Erythroblast (primary cell): Measurements from ENCODE around the gene MAP4K2.

ENCODE experiments used
- DNase-seq, 2 experiments: peaks; one replicate each; lab custom pipeline; 2025; lab: John Stamatoyannopoulos, UW
- GATA1 ChIP-seq: IDR thresholded peaks from 2 replicates; pipeline ENCODE4 v1.6.1; 2011; ENCODE audit warnings: low read depth, mild to moderate bottlenecking, control low read depth, low read length, moderate library complexity
- POLR2A ChIP-seq: IDR thresholded peaks from 2 replicates; pipeline ENCODE4 v1.6.1; 2011; ENCODE audit warnings: mild to moderate bottlenecking, low read length

The MAP4K2 gene

DNA sequence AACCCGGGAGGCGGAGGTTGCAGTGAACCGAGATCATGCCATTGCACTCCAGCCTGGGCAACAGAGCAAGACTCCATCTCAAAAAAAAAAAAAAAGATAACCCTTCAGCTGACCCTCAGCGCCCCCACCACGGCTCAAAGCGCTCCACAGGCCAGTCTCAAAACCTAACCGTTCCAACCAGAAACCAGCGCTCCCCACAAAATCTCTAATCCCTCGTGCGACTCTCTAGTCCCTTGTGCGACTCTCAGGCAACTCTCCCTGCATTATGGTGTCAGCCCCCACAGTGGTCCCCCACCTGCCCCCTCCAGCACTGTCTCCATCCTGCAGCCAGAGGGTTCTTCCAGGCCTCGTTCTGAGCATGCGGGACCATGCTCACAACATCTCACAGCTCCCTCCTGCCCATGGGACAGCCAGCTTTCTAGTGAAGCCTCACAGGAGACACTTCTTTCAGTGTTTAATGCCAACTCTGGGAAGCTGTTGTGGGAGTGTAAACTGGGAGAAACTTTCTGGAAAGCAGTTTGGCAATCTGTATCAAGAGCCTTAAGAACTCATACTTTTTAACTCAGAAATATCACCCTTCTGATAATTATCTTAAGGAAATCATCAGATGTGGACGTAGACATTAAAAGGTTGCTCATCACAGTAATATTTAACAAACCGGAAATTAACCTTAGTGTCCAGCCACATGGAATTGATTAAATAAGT lies 54.9 kb downstream of the MAP4K2 start:
- DNase-seq, result no peak
- TF ChIP-seq GATA1 (no peak), POLR2A (no peak)

DNA sequence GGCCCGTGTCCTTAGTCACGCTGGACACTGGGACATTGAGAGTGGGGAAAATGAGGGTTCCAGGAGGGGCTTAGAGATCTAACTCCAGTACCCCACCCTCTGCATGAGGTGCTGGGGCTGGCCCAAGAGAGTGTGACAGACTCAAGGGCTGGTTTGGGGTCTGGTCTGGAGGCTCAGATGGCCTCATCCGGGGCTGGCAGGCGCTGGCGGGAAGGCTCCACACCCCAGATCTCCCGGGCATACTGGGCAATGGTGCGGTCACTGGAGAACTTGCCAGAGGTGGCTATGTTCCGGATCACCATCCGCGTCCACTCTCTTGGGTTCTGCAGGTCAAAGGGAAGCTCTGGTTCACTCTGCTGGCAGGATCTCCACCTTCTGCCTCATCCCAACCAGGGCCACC lies 56.5 kb downstream of the MAP4K2 start:
- DNase-seq, result no peak
- no peak for TF ChIP-seq POLR2A
- no peak for TF ChIP-seq GATA1

DNA sequence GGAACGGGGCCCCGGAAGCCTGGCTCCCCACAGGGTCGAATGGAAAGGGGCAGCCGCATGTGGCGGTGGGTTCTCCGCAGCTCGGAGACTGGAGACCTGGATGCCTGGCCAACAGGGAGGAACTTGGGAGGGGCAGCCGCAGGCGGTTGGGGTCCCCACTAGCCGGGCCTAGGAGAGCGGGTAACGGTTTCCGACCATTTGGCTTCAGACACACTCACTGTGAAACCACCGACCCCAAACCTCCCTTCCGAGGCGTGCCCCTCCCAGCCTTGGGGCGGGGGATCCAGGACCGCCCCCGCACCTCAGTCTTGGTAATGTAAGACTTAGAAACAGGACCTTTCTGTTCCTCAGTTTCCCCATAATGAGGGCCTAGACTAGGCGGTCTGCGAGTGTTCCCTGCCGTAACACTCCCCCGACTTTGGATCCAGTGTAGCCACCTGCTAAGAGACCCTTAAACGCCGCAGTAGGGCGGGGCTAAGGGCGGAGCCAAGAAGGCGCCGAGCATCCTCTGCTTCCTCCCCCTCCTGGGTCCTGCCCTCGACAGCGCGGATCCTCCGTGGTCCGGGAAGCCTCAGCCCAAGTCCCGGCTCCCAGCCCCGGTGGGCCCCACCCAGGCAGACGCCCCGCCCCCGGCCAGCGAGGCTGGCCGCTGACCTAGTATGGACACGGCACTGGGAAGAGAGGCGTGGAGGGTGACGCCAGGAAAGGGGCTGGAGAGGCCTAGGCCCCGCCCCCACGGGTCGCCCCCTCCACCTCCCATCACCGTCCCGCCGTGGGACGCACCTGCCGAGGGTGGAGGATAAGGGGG lies 57.3 kb downstream of the MAP4K2 start:
- DNase-seq, result no peak
- TF ChIP-seq GATA1 (no peak), POLR2A (no peak)

DNA sequence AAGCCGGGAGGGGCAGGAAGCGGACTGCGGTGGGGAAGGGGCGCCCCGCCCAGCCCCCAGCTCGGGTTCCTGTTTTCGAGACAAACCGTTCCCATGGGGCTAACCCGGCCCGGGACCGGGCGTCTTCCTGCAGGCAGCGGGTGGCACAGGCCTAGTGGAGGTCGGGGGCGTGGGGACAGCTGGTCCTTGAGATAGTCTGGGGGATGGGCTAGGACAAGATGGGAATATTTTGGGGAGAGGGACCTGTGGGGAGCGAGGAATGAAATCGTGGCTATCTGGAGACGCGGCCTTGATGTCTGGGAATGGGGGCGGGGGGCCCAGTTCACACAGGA lies 57.9 kb downstream of the MAP4K2 start:
- DNase-seq, result no peak
- TF ChIP-seq GATA1 (no peak), POLR2A (no peak)

DNA sequence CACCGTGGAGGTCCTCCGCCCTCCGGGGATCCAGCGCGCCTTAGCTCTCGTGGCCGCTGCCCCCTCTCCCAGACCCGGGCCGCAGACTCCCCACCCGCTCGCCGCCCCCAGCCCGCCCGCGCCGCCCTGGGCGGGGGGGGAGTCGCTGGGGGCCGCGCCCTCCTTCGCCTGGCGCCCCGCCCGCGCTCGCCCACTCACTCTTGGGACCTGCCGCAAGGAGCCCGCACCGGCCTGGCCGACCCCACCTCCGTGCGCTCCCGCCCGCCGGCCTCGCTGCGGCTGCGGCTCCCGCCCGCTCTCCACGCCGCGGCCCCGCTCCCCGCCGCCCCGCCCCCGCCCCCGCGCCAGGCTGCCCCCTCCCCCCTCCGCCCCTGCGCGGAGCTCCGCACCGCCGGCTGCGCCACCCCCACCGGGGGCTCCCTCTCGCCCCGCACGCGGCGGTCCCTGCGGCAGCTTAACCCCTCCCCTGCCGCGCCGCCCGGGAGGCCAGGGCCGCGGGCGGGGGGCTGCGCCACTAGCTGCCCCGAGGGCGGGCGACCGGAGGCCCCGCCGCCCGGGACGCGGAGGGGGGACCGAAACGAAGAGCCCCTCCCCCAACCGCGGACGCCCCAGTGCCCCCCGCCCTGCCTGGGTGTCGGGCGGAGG lies 58.3 kb downstream of the MAP4K2 start:
- TF ChIP-seq GATA1 (no peak), POLR2A (no peak)
- no peak for DNase-seq

DNA sequence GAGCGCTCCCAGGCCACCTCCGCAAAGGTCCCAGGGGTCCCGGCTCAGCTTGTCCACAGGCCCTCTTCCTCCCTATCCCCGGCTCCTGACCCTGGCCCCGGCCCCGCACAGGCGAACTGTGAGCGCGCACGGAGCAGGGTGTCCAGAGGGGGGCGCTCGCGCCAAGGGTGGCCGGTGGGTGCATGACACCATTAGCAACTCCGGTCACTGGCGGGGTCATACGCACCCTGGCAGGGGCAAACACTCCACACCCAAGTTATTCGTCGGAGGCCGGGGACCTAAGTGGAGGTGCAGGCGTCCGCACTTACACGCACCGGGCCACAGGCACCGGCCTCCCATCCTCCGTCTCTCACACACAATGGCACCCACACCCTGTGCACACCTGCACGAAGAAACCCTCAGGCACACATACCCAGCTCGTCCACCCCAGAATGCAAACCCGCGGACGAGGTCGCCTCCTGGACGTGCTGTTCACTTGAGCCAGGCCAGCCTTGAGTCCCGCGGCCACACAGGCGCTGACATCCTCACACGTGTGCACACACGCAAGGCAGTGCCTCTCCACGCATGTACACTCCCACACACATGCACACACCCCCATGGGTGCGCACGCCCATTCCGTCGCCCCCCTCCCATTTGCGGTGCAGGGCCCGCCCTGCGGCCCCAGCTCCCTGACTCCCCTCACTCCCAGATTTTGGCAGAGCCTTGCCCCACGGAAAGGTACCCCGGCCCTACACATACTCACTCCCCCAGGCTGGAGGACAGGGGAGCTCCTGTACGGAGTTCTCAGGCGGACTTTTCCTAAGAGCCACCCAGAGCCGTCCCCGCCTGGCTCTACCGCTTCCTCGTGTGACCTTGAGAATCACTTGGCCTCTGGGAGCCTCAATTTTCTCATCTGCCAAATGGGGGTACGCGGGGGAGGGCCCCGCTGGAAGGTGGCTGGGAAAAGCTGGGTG lies 59.1 kb downstream of the MAP4K2 start, which contains the start of gene RASGRP2:
RASGRP2 (minus strand) TSS at position 552 of the 953 bp plus-strand sequence. CDS start 1,276 bp downstream, outside the sequence.
- peak; percentile 63 to 65 for DNase-seq

DNA sequence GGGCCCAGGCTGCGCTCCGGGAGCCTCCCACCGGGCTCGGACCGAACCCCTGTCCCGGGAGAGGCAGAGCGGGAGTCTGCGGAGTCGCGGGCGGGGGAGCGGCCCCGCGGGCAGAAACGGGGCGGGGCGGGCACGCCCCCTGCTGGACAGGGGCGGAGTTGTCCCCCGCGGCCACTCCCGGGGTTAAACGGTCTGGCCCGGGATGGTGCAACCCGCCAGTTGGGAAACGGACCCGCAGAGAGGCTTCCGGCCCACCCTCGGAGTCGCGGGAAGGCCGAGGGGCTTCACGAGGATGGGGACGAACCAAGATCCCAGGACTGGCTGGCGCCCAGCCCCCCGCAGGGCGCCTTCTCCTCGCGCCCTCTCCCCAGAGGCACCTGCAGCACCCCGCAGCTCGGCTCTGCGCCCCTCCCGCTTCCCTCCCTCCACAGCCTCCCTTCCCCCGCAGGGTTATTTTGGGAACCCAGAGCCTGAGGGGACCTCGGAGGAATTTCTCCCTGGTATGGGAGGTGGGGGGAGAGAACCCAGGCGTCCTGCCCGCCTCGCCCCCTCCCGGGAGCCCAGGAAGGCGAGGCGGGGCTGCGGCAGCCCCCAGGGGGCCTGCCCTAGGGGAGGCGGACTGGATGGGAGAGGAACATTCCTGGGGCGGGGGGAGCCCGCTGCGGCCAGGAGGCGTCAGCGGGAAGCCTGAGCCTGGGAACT lies 60.0 kb downstream of the MAP4K2 start:
- DNase-seq, result peak; percentile 54 to 79
- no peak for TF ChIP-seq GATA1
- no peak for TF ChIP-seq POLR2A

More for the DNA sequence above, 59.1 kb downstream of the MAP4K2 start, which contains the start of gene RASGRP2:
- TF ChIP-seq GATA1 (no peak), POLR2A (no peak)

GRCh38 chr11:64742087-64742888 lies 60.7 kb downstream of the MAP4K2 start:
- TF ChIP-seq GATA1 (no peak), POLR2A (no peak)
- no peak for DNase-seq

DNA sequence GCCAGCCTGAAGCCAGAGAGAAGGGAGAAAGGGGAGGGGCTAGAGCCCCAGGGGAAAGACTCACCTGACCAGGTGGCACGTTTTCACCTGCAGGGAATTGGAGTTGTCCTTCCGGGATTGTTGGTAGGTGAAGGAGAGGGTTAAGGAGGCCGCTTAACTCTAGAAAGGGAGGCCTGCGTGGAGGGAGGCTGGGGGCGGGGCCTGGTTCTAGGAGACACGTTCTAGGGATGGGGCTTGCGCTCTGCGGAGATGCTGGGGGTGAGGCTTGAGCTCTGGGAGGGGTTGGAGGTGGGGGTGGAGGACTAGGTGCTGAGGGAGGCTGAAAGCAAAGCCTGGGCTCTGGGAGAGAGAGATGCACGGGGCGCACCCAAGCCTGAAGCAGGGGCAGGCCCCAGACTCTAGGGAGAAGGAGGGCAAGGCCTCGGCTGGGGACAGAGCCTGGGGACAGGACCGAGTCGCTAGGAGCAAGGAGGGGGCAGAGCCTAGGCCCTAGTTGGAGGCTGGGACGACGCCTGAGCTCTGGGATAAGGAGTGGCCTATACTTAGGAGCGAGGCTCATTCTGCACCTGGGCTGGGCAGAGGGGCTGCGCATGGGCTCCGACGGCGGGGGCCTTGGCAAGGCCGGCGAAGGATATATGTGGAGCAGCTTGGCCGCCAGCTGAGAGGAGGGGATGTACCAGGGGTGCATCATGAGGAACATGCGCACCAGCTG lies 61.5 kb downstream of the MAP4K2 start:
- DNase-seq, result no peak
- TF ChIP-seq GATA1 (no peak), POLR2A (no peak)

GRCh38 chr11:64739871-64740270 lies 63.1 kb downstream of the MAP4K2 start:
- no peak for DNase-seq
- TF ChIP-seq POLR2A, result no peak
- TF ChIP-seq GATA1, result no peak

DNA sequence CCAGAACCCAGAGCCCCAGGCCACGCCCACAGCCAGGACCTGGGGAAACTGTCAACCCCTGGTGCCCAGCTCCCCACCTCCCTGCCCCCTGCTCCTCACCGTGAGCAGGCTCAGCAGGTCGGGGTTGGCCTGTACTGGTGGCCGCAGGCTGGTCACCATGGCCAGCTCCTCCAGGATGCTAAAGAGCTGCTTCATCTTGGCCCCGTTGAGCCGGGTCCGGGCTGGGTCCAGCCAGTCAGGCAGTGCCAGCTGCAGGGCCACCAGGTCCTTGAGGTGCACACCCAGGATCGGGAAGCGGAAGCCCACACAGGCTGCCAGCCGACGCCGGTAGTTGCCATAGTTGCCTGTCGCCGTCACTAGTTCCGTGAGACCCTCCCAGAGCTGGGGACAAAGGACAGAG lies 66.4 kb downstream of the MAP4K2 start:
- TF ChIP-seq GATA1 (no peak), POLR2A (no peak)
- DNase-seq, result no peak
